ENCODE measurements around the gene CBY2.
"Not testable (repeated sequence)": the region's sequence is repeated elsewhere in the genome, so short reads cannot be mapped to it uniquely, and the experiment has no call there.

Gene CBY2

GRCh38 chr13:45702088-45702487, at the start of gene CBY2:
CBY2 (plus strand) TSS chr13:45702320; CDS start chr13:45702391, 71 bp downstream.
- DNase-seq (ENCODE audit: low read depth in 2 of 2), result no peak

- no peak for DNase-seq (ENCODE audit: low read depth in 2 of 2)
Measured at GRCh38 chr13:45654633-45655349, 47.3 kb upstream of the CBY2 start.

GRCh38 chr13:45658586-45659235, 43.4 kb upstream of the CBY2 start:
- DNase-seq (ENCODE audit: low read depth in 2 of 2), result no peak

- DNase-seq (ENCODE audit: low read depth in 2 of 2), result no peak
Measured at GRCh38 chr13:45659536-45659935, 42.6 kb upstream of the CBY2 start.

- not testable (repeated sequence) for DNase-seq (ENCODE audit: low read depth in 2 of 2)
Measured at GRCh38 chr13:45660458-45660857, 41.7 kb upstream of the CBY2 start.

GRCh38 chr13:45662162-45662561, 40.0 kb upstream of the CBY2 start:
- DNase-seq (ENCODE audit: low read depth in 2 of 2), result no peak

- DNase-seq (ENCODE audit: low read depth in 2 of 2), result not testable (repeated sequence)
Measured at GRCh38 chr13:45662903-45663302, 39.2 kb upstream of the CBY2 start.

- DNase-seq (ENCODE audit: low read depth in 2 of 2), result not testable (repeated sequence)
Measured at GRCh38 chr13:45669626-45670025, 32.5 kb upstream of the CBY2 start.

GRCh38 chr13:45670189-45670885, 31.8 kb upstream of the CBY2 start:
- no peak for DNase-seq (ENCODE audit: low read depth in 2 of 2)

- DNase-seq (ENCODE audit: low read depth in 2 of 2), result no peak
Measured at GRCh38 chr13:45674908-45675307, 27.2 kb upstream of the CBY2 start.

GRCh38 chr13:45678282-45678681, 23.8 kb upstream of the CBY2 start:
- DNase-seq (ENCODE audit: low read depth in 2 of 2), result no peak

- no peak for DNase-seq (ENCODE audit: low read depth in 2 of 2)
Measured at GRCh38 chr13:45681113-45681512, 21.0 kb upstream of the CBY2 start.

GRCh38 chr13:45682494-45683008, 19.6 kb upstream of the CBY2 start:
- no peak for DNase-seq (ENCODE audit: low read depth in 2 of 2)

- DNase-seq (ENCODE audit: low read depth in 2 of 2), result no peak
Measured at GRCh38 chr13:45683701-45684100, 18.4 kb upstream of the CBY2 start.

GRCh38 chr13:45688577-45688976, 13.5 kb upstream of the CBY2 start:
- no peak for DNase-seq (ENCODE audit: low read depth in 2 of 2)

GRCh38 chr13:45690636-45691035, 11.5 kb upstream of the CBY2 start:
- no peak for DNase-seq (ENCODE audit: low read depth in 2 of 2)

GRCh38 chr13:45691251-45691650, 10.9 kb upstream of the CBY2 start:
- no peak for DNase-seq (ENCODE audit: low read depth in 2 of 2)

GRCh38 chr13:45691667-45692066, 10.5 kb upstream of the CBY2 start:
- no peak for DNase-seq (ENCODE audit: low read depth in 2 of 2)

GRCh38 chr13:45695198-45695730, 6.9 kb upstream of the CBY2 start:
- no peak for DNase-seq (ENCODE audit: low read depth in 2 of 2)

GRCh38 chr13:45696610-45697226, 5.4 kb upstream of the CBY2 start:
- DNase-seq (ENCODE audit: low read depth in 2 of 2), result no peak

- DNase-seq (ENCODE audit: low read depth in 2 of 2), result no peak
Measured at GRCh38 chr13:45700971-45701900, 884 bp upstream of the CBY2 start.

All from stimulated activated CD8-positive, alpha-beta memory T cell treated with anti-CD3 and anti-CD28 coated beads, Interleukin-7, amount 100 ng/mL, for 4 hours (primary cell).